ENCODE data around the gene TBC1D8.

TBC1D8 gene

DNA sequence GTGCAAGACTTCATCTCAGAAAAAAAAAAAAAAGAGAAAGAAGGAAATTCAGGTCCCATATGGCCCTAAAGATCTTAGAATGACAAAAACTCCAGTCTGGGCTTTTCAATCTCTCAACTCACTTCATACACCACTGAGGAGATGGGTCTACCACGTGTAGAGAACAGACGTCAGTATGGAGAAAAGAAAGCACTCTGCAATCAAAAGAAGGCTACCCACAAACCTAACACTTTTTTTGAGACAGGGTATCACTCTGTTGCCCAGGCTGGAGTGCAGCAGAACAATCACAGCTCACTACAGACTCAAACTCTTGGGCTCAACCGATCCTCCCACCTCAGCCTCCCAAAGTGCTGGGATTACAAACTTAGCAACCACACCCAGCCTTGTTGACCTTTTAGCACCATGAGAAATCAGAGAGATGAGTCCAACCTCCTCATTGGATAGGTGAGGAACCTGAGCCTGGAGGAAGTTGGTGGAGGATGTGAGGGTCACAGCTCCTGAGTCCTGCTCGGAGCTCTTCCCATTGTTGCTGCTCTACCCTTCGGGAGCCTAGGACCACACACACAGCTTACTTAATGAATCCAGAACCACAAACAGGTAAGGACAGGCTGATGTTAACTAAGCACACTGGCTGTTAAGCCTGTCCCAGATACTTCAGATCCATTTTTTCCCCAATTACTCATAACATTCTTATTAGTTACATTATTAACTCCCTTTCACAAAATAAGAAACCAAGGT, 23.7 kb downstream of the TBC1D8 start:
- H3K36me3 ChIP-seq, result peaks cover 13% of the 10 kb centered on the region
- no peak for DNase-seq
- no peaks in the 10 kb centered on the region for H3K27me3 ChIP-seq (ENCODE audit: insufficient read depth, low read depth, severe bottlenecking)
- H3K27ac ChIP-seq, result no peak overlapping the region
- no peaks in the 10 kb centered on the region for H3K9me3 ChIP-seq (ENCODE audit: severe bottlenecking)
- no peak for TF ChIP-seq CTCF (IDR thresholded peaks at IDR 0.05; ENCODE audit: low read depth, low read length)
- H3K4me3 ChIP-seq (ENCODE audit: low read depth, low read length), result no peak overlapping the region

GRCh38 chr2:101125808-101126207, 25.4 kb downstream of the TBC1D8 start:
- no peaks in the 10 kb centered on the region for H3K9me3 ChIP-seq (ENCODE audit: severe bottlenecking)
- H3K27ac ChIP-seq, result no peak overlapping the region
- no peaks in the 10 kb centered on the region for H3K27me3 ChIP-seq (ENCODE audit: insufficient read depth, low read depth, severe bottlenecking)
- no peak for DNase-seq
- H3K4me3 ChIP-seq (ENCODE audit: low read depth, low read length), result no peak overlapping the region
- no peak for TF ChIP-seq CTCF (IDR thresholded peaks at IDR 0.05; ENCODE audit: low read depth, low read length)
- peaks cover 11% of the 10 kb centered on the region for H3K36me3 ChIP-seq

DNA sequence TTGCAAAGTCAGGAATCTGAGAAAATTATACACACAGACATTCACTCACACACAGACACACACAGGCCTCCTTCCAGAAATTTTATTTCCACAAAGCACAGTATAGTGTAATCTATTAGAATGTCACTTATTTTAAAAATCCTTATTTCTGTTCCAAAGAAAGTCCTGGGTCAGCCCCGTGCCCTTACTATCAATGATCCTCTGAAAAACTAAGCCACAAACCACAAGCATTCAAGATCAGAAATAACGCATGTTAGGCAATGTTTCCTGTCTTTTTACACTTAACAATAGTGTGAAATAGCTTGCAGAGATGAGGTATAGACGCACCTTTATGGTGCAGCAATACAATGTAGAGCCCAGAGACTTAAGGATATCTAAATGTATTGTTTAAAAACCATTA, 25.8 kb downstream of the TBC1D8 start:
- no peak overlapping the region for H3K27ac ChIP-seq
- no peak for TF ChIP-seq CTCF (IDR thresholded peaks at IDR 0.05; ENCODE audit: low read depth, low read length)
- H3K9me3 ChIP-seq (ENCODE audit: severe bottlenecking), result no peaks in the 10 kb centered on the region
- H3K36me3 ChIP-seq, result peaks cover 11% of the 10 kb centered on the region
- no peak for DNase-seq
- H3K4me3 ChIP-seq (ENCODE audit: low read depth, low read length), result no peak overlapping the region
- H3K27me3 ChIP-seq (ENCODE audit: insufficient read depth, low read depth, severe bottlenecking), result no peaks in the 10 kb centered on the region

DNA sequence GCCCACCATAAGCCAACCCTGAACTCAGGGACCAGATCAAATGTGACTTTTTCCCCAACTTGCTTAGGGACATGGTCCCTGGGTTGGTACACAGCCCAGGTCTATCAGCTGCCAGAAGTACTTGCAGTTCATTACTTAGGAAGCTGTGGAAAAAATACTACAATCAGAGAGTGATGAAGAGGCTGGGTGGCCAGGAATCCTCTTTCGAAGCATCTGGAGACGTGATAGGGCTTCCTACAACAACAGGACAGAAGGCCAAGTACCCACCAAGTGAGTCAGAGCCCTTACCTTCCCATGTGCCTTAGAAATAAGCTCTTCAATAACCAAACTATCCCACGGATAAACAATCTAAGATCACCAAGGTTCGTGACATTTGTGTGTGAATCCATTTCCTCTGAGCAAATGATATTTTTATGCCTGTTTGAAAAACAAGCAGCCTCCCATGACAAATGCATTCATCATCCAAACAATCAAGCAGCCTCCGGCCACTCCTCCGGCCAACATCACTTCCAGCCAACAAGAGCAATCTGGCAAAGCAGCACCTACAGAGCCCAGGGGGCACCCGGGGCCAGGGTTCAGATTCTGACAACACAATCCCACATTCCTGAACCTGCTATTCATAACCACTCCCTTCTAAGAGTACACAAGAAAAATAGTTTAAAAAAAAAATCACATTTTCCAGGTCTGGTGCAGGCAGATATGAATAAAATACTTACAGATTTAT, 26.4 kb downstream of the TBC1D8 start:
- DNase-seq, result no peak
- H3K4me3 ChIP-seq (ENCODE audit: low read depth, low read length), result no peak overlapping the region

DNA sequence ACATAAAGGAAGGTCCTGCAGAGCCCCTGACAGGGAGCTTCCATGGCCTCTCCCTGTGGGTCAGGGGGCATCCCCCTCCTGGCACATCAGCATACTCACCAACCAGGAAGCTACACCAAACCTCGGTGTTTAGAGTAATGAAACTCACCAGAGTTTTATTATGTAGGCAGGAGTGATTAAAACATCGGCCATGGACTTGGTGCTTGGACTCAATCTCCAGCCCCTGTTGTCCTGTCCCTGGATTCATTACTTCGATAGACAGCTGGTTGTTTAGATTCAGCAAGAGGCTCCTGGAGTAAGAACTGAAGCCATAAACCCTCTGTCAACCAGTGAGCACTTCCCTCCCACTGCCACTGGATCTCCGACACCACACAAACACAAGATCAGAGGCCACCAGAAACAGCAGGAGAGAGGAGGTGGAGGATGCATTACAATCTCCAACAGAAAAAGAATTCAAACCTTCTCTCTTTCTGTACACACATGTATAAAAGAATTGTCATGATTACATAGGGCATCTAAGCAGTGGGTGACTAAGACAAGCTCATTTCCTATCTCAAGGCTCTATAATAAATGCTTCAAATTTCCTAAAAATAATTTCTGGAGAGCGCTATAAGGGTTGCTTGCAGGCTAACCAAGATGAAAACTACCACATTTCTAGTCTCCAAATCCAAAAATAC, 27.2 kb downstream of the TBC1D8 start:
- no peaks in the 10 kb centered on the region for H3K9me3 ChIP-seq (ENCODE audit: severe bottlenecking)
- no peak for DNase-seq
- H3K27ac ChIP-seq, result no peak overlapping the region
- no peak for TF ChIP-seq CTCF (IDR thresholded peaks at IDR 0.05; ENCODE audit: low read depth, low read length)
- no peaks in the 10 kb centered on the region for H3K27me3 ChIP-seq (ENCODE audit: insufficient read depth, low read depth, severe bottlenecking)
- H3K4me3 ChIP-seq (ENCODE audit: low read depth, low read length), result no peak overlapping the region
- H3K36me3 ChIP-seq, result peaks cover 11% of the 10 kb centered on the region

More for the DNA sequence above, 26.4 kb downstream of the TBC1D8 start:
- Histone ChIP-seq H3K27ac (no peak overlapping the region), H3K27me3 (ENCODE audit: insufficient read depth, low read depth, severe bottlenecking) (no peaks in the 10 kb centered on the region), H3K9me3 (ENCODE audit: severe bottlenecking) (no peaks in the 10 kb centered on the region), H3K36me3 (peaks cover 11% of the 10 kb centered on the region)
- TF ChIP-seq CTCF (IDR thresholded peaks at IDR 0.05; ENCODE audit: low read depth, low read length), result no peak
